SH-SY5Y (cell line): ENCODE results near the gene TJP3.

ENCODE experiments used
- GATA2 ChIP-seq: IDR thresholded peaks from 2 replicates; pipeline ENCODE4 v1.6.1; 2011; ENCODE audit warnings: mild to moderate bottlenecking, low read depth, low read length
- GATA3 ChIP-seq: IDR thresholded peaks from 2 replicates; pipeline ENCODE4 v1.6.1; 2011; ENCODE audit warnings: low read depth, mild to moderate bottlenecking, low read length, moderate library complexity

- TF ChIP-seq GATA2 = no peak
- no peak for TF ChIP-seq GATA3
Observed at GRCh38 chr19:3730457-3730958, 22.3 kb downstream of the TJP3 start.
